HG03378 (cell line): ENCODE measurements around the gene INTS3.

ENCODE experiments used
- ATAC-seq: cut with Tn5 transposase; IDR thresholded peaks from one replicate; pipeline ENCODE4 v1.9.1; 2021; ENCODE audit warnings: mild to moderate bottlenecking, moderate library complexity; ENCODE audit not compliant: unreplicated experiment

INTS3 gene

DNA sequence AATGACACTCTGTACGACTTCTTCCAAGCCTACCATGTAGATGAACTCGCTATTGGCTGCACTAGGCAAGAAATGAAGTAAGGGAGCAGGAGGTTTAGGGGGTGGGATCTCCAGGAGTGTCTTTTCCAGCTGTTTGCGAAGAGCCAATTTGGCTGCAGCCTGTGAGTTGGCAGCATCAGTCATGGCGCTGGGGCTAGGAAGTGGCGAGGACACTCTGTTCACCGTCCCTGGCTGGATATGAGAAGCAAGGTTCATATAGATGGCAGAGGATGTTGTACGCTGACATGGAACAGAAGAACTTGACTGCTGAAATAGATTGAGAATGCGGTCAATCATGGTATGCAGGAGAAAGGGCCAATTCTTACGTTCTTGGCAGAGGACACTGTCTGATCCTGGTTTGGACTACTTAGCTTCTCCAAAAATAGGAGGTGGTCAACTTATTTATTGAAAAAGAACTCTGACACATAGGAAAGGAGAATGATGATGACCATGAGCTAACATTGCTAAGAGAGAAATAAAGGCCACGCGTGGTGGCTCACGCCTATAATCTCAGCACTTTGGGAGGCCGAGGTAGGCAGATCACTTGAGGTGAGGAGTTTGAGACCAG lies 88.5 kb downstream of the INTS3 start:
- no peak for ATAC-seq

DNA sequence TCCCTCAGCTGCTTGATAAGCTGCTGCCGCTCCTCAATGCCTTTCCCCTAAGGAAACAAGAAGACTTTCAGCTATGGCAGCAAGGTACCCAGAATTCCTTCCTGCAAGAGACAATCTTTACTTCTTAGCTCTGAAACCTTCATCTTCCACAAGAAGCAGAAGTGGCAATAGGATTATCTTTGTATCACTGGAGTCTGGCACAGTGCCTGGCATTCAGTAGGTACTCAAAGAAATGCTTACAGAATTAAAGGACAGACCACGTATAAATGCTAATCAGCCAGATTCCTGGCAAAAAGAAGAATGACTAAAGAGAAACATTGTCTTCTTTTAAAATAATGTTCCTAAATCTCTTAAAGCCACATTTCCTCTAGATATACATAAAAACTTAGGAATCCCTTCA lies 91.0 kb downstream of the INTS3 start:
- no peak for ATAC-seq
